HEK293 (cell line): Measurements from ENCODE around the gene SLC1A1.

Source experiments
- ATF2 ChIP-seq: fragments of 450-650 bp; formaldehyde crosslinking; IDR thresholded peaks from 2 replicates; pipeline ENCODE4 v1.5.1; 2016; ENCODE audit warnings: missing biosample characterization, missing genetic modification characterization, low read depth
- CTCF ChIP-seq: fragments of 450-650 bp; formaldehyde crosslinking; IDR thresholded peaks from 2 replicates; pipeline ENCODE4 v1.5.1; 2016; ENCODE audit warnings: missing biosample characterization, missing genetic modification characterization
- HOXA7 ChIP-seq: sonication (generic); formaldehyde crosslinking; IDR thresholded peaks from 2 replicates; pipeline ENCODE4 v1.8.1; 2022; ENCODE audit warnings: missing genetic modification reagents, borderline replicate concordance
- KLF1 ChIP-seq: fragments of 450-650 bp; formaldehyde crosslinking; IDR thresholded peaks from 2 replicates; pipeline ENCODE4 v1.5.1; 2016; ENCODE audit warnings: missing biosample characterization, missing genetic modification characterization
- PATZ1 ChIP-seq: fragments of 450-650 bp; formaldehyde crosslinking; IDR thresholded peaks from 2 replicates; pipeline ENCODE4 v1.5.1; 2016; ENCODE audit warnings: missing biosample characterization, missing genetic modification characterization
- SP7 ChIP-seq: fragments of 450-650 bp; formaldehyde crosslinking; IDR thresholded peaks from 2 replicates; pipeline ENCODE4 v1.5.1; 2016; ENCODE audit warnings: missing biosample characterization, missing genetic modification characterization
- TCF7L2 ChIP-seq: IDR thresholded peaks from 2 replicates; pipeline ENCODE4 v1.6.1; 2011; ENCODE audit warnings: low read depth, mild to moderate bottlenecking, inconsistent platforms, low read length, moderate library complexity, borderline replicate concordance
- ZBTB21 ChIP-seq: fragments of 450-650 bp; formaldehyde crosslinking; IDR thresholded peaks from 2 replicates; pipeline ENCODE4 v1.5.1; 2017; ENCODE audit warnings: missing biosample characterization, missing genetic modification characterization
- ZEB2 ChIP-seq: fragments of 450-650 bp; formaldehyde crosslinking; IDR thresholded peaks from 2 replicates; pipeline ENCODE4 v1.5.1; 2016; ENCODE audit warnings: missing biosample characterization, missing genetic modification characterization
- ZNF266 ChIP-seq: fragments of 450-650 bp; formaldehyde crosslinking; IDR thresholded peaks from 2 replicates; pipeline ENCODE4 v1.5.1; 2016; ENCODE audit warnings: missing biosample characterization, missing genetic modification characterization, low read depth
- ZNF274 ChIP-seq, 2 experiments: fragments of 200-500 bp in 1 of 2; fragments of 450-650 bp in 1 of 2; sonication (Bioruptor generic) in 1 of 2; formaldehyde crosslinking in 1 of 2; IDR thresholded peaks; 2 replicates each; pipeline versions ENCODE4 v1.5.1 to v1.6.1; 2014 to 2016; ENCODE audit warnings: borderline replicate concordance in 1 of 2, inconsistent platforms in 1 of 2, low read length in 1 of 2, missing biosample characterization in 1 of 2, missing genetic modification characterization in 1 of 2
- ZNF404 ChIP-seq: fragments of 450-650 bp; formaldehyde crosslinking; IDR thresholded peaks from 2 replicates; pipeline ENCODE4 v1.5.1; 2017; ENCODE audit warnings: missing biosample characterization, missing genetic modification characterization

GRCh38 chr9:4581861-4582565 lies 91.7 kb downstream of the SLC1A1 start:
- TF ChIP-seq PATZ1 (tag by site-specific recombination) (no peak), HOXA7 (no peak), CTCF (no peak), KLF1 (tag by site-specific recombination) (no peak), ZNF274 (IDR thresholded peaks at IDR 0.05; ENCODE audit: low read length) (no peak), ZNF274 (tag by site-specific recombination; IDR thresholded peaks at IDR 0.05; ENCODE audit: borderline replicate concordance) (no peak), SP7 (tag by site-specific recombination) (no peak), ATF2 (tag by site-specific recombination) (no peak), ZBTB21 (tag by site-specific recombination) (no peak), ZNF266 (tag by site-specific recombination) (no peak), ZNF404 (tag by site-specific recombination) (no peak), ZEB2 (tag by site-specific recombination) (no peak), TCF7L2 (no peak)
